Gastrocnemius medialis (tissue), 4 donors: Measurements from ENCODE around the gene PLXDC2.

Experiments used
- CTCF ChIP-seq, 5 experiments: fragments of 450-650 bp in 3 of 5; fragments of 200-600 bp in 2 of 5; sonication (generic) in 2 of 5; IDR thresholded peaks in 4 of 5; conservative IDR thresholded peaks in 1 of 5; 1 replicate in 4 of 5; 2 replicates in 1 of 5; pipeline ENCODE4 v1.5.1; 2016 to 2019; ENCODE audit warnings: antibody characterized with exemption in 5 of 5, mild to moderate bottlenecking in 3 of 5, moderate library complexity in 3 of 5
- POLR2A ChIP-seq, 2 donors: fragments of 450-650 bp; IDR thresholded peaks; one replicate each; pipeline ENCODE4 v1.6.1; 2017; ENCODE audit warnings: antibody characterized with exemption in 2 of 2, mild to moderate bottlenecking in 2 of 2, moderate library complexity in 2 of 2

GRCh38 chr10:19826712-19827111 lies 10.5 kb downstream of the PLXDC2 start:
- no peak for TF ChIP-seq CTCF (IDR thresholded peaks at IDR 0.05 in 4 of 5, conservative IDR thresholded peaks at IDR 0.05 in 1 of 5)
- no peak for TF ChIP-seq POLR2A (IDR thresholded peaks at IDR 0.05)
